Measurements from ENCODE around the gene NKAPL.
"Not testable (repeated sequence)": the region's sequence is repeated elsewhere in the genome, so short reads cannot be mapped to it uniquely, and the experiment has no call there.

NKAPL gene

GRCh38 chr6:28248916-28249315, 10.2 kb upstream of the NKAPL start:
- no peak for DNase-seq

GRCh38 chr6:28250747-28251146, 8.3 kb upstream of the NKAPL start:
- DNase-seq = no peak

GRCh38 chr6:28251661-28252008, 7.5 kb upstream of the NKAPL start:
- DNase-seq = no peak

GRCh38 chr6:28252009-28252975, 6.8 kb upstream of the NKAPL start, which contains the start of gene ZKSCAN4:
Gene ZKSCAN4 (minus strand): TSS chr6:28252269. CDS start chr6:28251980, 289 bp downstream.
- peak; percentile 95 for DNase-seq

GRCh38 chr6:28254121-28254519, 5.0 kb upstream of the NKAPL start:
- DNase-seq = no peak

GRCh38 chr6:28257042-28257441, 2.1 kb upstream of the NKAPL start:
- no peak for DNase-seq

GRCh38 chr6:28263922-28264321, 4.8 kb downstream of the NKAPL start:
- no peak for DNase-seq

GRCh38 chr6:28264834-28265401, 5.8 kb downstream of the NKAPL start:
- DNase-seq = no peak

GRCh38 chr6:28266563-28266961, 7.5 kb downstream of the NKAPL start:
- DNase-seq = no peak

- DNase-seq = peak; percentile 97
Observed at GRCh38 chr6:28266962-28267694, 8.0 kb downstream of the NKAPL start, which contains the start of gene ZSCAN26. Gene ZSCAN26 (plus strand): TSS chr6:28267143. CDS start chr6:28271920, 4,777 bp downstream.

GRCh38 chr6:28267695-28268059, 8.6 kb downstream of the NKAPL start:
- DNase-seq = no peak

GRCh38 chr6:28269492-28269891, 10.4 kb downstream of the NKAPL start:
- DNase-seq = no peak

- DNase-seq = no peak
Observed at GRCh38 chr6:28274888-28275287, 15.8 kb downstream of the NKAPL start.

GRCh38 chr6:28277746-28278145, 18.6 kb downstream of the NKAPL start:
- no peak for DNase-seq

- no peak for DNase-seq
Observed at GRCh38 chr6:28280595-28281287, 21.6 kb downstream of the NKAPL start.

GRCh38 chr6:28281288-28282064, 22.4 kb downstream of the NKAPL start, which contains the start of gene PGBD1:
Gene PGBD1 (plus strand): TSS chr6:28281572. CDS start chr6:28283814, 2,242 bp downstream.
- peak; percentile 92 for DNase-seq

GRCh38 chr6:28282926-28283325, 23.8 kb downstream of the NKAPL start:
- no peak for DNase-seq

- DNase-seq = no peak
Observed at GRCh38 chr6:28291573-28291972, 32.5 kb downstream of the NKAPL start.

GRCh38 chr6:28295326-28295725, 36.2 kb downstream of the NKAPL start:
- no peak for DNase-seq

GRCh38 chr6:28296520-28297060, 37.5 kb downstream of the NKAPL start:
- no peak for DNase-seq

GRCh38 chr6:28303570-28303969, 44.5 kb downstream of the NKAPL start:
- DNase-seq = no peak

GRCh38 chr6:28306363-28306762, 47.3 kb downstream of the NKAPL start:
- not testable (repeated sequence) for DNase-seq
